Cardiac septum (tissue), 1 donor: ENCODE measurements around the gene PCDH12. TPM values are rescaled to one million over a fixed set of nuclear protein-coding genes. Genes with fewer than 3 reads are reported as not detected.
A peak's percentile ranks its signal among the peaks of the same experiment; 100 is the strongest.

Source experiments
- DNase-seq: peaks from one replicate; pipeline ENCODE4 v3.0.0-alpha.2; 2020; ENCODE audit warnings: low spot score
- intact Hi-C: fragments of 100-400 bp; cut with DNase I; formaldehyde crosslinking; loops from one replicate; pipeline ENCODE4 v1.14.0; 2022
- total RNA-seq: library from RNA; stranded (reverse); fragmentation: NEBNext Ultra II Directional; extraction: Animal tissue kit (Norgen Biotek cat#: 25700); gene quantifications from one replicate; pipeline ENCODE4 v1.2.1, GENCODE V29; 2021
- donor health status: DM: no; HTN: no; CAD: no.

Gene PCDH12
- total RNA-seq, 1 donor from 2014 or later = 4.9 TPM

DNA sequence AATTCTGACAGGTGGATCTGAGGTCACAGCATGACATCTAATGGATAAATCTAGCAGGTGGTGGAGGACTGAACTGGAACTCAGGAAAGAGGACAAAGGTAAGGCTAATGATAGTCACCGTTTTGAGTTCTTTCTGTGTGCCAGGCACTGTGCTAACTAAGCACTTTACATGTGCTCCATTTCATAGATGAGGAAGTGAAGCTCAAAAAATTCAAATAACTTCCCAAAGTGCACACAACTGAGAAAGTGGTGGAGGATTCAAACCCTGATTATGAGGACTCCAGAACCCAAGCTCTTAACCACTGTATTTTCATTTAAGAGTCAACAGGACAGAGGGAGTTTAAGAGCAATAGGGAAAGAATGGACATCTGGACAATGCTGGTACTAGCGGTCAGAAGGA is 41.5 kb downstream of the PCDH12 start:
- DNase-seq = no peak
- intact Hi-C loops = no loop called here

DNA sequence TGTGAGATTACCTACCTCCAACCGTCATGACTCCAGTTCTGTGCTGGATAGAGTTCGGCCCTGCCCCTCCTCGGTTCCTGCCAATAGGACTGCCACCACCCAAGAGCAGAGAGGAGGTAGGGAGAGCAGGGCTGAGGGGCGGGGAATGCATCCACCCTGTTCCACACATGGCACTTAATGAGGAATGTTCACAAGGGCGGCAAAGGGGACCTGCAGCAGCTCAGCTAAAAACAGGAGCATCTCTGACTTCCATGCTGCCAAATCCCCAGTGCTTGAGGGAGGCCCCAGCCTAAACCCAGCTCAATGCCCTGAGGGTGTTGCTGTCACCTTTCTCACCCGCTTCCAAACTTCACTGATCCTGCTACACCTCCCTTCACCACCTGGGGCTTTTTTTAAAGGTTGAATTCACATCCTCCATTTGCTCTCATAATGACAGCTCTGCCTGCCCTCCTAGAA is 42.1 kb downstream of the PCDH12 start:
- no peak for DNase-seq
- intact Hi-C loops = no loop called here

DNA sequence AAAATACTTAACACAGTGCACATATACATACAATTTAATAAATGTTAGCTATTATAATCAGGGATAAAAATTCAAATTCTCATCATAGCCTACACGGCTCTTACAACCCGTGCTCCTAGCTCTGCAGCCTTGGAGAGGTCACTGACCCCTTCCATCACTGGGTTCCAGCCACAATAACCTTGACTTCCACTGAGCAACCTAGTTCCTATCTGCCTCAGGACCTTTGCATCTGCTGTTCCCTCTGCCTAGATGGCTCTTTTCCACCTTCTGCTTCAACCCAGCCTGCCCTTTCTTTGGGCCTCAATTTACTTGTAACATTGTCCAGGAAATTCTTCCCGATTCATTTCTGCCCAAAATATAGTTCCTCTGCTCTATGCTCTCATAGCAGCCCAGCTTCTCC is 43.2 kb downstream of the PCDH12 start:
- intact Hi-C loops = no loop called here
- no peak for DNase-seq

DNA sequence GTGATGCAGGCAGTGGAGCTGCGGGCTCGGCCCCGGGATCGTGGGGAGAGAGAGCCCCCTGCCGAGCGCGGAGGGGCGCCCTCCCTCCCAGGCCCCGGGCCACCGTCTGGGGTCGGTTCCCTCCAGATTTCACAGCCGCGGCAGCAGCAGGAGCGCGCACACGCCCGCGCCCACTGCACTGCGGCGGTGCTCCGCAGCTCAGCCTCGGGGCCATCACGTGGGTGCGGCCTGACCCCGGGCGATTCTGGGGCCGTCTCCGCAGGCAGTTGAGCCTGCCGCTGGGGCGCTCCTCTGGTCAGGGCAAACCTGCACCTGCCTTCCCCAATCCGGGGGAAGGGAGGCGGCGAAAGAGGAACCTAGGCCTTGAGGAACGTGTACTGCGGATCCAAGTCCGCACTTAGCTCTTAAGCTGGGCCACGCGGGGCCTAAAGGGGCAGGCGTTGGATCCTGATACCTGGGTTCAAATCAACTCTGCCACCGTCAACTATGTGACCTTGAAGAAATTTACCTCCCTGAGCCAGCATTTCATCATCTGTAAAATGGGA is 43.7 kb downstream of the PCDH12 start:
- DNase-seq = peak; percentile 86
- intact Hi-C loops = no loop called here

DNA sequence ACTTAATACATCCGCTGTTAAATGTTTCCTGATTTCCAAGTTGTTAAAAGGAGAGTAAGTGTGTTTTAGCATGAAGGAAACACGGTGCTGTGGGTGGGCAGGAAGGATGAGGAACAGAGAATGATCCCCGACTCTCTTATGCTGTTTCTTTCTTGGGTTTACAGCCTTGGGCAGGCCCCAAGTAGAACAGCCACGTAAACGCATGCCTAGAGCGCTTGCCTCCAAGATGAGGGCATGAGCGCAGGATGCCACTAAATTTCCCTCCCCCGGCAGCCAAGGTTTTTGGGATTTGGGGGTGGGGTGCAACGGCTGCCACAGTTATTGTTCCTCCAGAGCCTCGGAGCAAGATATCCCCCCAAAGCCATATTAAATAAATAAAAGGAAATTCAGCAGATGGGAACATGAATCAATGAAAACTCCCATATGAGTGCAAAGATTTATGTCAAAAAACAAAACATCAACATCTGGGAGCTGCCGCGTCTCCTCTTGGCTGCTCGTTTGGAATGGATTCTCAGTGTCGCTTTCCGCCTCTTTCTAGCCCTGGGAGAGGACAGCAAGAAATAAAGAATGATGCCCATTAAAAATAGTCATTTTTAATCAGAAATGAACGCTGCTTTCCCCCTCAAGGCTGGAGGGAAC is 44.3 kb downstream of the PCDH12 start:
- intact Hi-C loops = no loop called here
- DNase-seq = no peak

DNA sequence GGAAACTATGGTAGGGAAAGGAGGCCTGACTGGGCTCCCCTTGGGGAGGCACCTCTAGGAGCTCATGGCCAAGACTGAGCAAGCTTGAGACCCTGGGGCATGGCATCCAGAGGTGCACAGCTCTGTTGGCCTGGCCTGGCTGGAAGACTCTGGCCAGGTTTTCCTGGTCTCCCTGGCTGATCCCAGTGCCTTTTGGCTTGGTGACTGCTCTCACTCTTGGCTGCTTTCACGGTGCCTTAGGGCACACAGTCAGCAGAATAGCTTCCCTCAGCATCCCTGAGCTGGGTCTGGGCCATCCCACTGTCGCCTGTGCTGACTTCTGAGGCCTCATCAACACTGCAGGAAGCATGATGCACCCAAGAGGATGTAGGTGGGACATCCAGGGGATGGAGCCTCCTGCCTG is 47.7 kb downstream of the PCDH12 start:
- no peak for DNase-seq
- intact Hi-C loops = no loop called here

DNA sequence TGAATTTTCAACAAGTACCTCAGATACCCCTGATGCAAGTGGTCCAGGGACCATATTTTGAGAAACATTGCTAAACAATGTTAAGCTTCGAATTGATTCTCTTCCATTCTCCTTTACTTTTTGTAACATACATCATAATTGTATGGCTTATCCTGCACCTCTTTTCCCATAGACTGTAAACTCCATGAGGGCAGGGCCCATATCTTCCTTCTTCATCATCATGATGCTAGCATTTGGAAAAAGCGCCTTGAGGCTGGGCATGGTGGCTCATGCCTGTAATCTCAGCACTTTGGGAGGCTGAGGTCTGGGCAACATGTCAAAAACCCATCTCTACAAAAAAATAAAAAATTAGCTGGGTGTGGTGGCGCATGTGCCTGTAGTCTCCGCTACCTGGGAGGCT is 48.8 kb downstream of the PCDH12 start:
- no peak for DNase-seq
- intact Hi-C loops = no loop called here

DNA sequence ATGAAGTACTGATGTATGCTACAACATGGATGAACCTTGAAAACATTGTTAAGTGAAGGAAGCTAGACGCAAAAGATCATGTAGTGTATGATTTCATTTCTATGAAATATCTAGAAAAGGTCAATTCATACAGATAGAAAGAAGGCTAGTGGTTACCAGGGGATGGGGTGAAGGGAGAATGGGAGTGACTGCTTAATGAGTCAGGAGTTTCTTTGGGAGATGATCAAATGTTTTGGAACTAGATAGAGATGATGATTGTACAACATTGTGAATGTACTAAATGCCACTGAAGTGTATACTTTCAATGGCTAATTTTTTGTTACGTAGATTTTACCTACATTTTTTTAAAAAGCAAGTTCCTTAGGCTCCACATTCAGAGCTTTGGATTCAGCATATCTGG is 49.2 kb downstream of the PCDH12 start:
- DNase-seq = no peak
- intact Hi-C loops = no loop called here

DNA sequence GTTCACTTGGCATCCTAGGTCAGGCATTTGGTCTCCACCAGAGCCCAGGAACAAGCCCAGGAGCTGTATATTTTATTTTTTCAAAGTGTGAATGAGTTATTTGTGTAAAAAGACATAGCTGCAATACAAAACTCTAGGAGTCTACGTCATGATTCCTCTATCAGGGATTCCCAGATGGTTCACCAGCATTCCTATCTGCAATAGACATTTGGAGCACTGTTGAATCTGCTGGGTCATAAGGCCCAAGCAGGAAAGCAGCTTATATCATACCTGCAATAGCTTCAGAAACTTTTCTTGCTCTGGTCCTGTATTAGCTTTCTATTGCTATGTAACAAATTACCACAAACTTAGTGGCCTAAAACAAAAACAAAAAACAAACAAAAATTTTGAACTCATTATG is 51.0 kb downstream of the PCDH12 start:
- no peak for DNase-seq

DNA sequence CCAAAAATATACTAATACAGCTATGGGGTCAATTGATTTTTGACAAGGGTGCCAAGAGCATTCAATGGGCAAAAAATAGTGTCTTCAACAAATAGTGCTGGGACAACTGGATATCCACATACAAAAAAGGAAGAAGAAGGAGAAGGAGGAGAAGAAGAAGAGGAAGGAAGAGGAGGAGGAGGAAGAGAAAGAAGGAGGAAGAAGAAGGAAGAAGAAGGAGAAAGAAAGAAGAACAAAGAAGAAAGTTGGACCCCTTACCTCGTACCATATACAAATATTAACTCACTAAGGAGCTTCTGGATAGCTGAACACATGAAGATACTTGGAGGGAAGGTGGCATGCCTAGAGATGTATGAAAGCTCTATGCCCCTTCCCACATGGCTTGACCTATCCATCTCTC is 51.5 kb downstream of the PCDH12 start:
- DNase-seq = no peak
- intact Hi-C loops = no loop called here

More for the DNA sequence above, 51.0 kb downstream of the PCDH12 start:
- intact Hi-C loops = no loop called here

DNA sequence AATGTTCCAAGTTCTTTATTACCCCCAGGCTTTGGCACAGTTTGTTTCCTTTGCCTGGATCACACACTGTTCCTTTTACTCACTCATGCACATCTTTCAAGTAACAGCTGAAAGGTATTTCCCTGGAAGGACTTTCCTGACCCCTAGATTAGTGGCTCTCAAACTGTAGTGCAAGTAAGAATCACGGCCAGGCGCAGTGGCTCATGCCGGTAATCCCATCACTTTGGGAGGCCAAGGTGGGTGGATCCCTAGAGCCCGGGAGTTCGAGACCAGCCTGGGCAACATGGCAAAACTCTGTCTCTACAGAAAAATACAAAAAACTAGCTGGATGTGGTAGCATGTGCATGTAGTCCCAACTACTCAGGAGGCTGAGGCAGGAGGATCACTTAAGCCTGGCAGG is 53.5 kb downstream of the PCDH12 start:
- intact Hi-C loops = no loop called here
- no peak for DNase-seq

DNA sequence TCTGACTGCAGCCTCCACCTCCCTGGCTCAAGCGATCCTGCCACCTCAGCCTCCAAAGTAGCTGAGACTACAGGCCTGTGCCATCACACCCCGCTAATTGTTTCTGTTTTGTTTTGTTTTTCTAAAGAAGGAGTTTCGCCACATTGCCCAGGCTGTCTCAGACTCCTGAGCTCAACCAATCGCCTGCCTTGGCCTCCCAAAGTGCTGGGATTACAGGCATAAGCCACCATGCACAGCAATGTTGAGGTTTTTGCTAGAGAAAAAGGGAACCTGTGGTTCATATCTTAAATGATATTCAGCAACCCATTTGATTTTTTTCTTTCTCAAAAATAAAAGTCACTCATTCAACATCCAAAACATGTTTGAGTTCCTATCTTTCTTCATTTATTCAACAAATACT is 54.7 kb downstream of the PCDH12 start:
- no peak for DNase-seq
- intact Hi-C loops = no loop called here

DNA sequence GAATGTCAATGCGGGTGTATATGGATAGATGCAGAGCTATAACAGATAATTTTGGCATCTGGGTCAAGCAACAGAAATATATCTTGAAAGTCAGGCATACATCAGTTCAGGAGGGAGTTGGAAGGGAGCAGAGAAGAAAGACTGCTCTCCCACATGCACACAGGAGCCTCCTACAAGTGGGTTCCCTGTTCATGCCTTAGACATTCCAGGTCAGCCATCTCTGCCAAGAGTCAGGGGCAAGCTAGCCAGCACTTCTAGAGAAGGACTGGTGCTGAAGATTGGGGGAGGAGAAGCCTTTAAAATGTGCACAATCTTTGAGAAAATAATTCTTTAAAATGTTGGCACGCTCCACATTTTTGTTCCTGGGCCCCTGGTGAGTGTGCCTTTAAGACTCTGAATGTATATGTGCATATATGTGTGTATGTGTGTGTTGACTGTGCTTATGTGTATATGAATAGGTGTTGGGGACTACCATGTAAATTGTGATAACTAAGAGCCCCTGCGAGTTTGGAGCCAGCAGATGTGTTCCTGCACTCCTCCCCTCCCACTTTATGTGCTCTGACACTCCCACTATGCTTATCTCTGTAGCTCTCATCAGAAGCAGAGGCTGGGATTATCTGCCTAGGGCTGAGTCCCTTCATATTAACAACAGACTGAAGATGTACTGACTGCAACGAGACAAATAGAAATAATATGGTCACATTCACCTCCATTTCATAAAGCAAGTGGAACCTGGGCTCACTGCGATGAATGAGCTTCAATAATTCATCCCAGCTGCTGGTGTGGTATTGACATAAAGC is 55.8 kb downstream of the PCDH12 start:
- intact Hi-C loops = no loop called here
- no peak for DNase-seq

DNA sequence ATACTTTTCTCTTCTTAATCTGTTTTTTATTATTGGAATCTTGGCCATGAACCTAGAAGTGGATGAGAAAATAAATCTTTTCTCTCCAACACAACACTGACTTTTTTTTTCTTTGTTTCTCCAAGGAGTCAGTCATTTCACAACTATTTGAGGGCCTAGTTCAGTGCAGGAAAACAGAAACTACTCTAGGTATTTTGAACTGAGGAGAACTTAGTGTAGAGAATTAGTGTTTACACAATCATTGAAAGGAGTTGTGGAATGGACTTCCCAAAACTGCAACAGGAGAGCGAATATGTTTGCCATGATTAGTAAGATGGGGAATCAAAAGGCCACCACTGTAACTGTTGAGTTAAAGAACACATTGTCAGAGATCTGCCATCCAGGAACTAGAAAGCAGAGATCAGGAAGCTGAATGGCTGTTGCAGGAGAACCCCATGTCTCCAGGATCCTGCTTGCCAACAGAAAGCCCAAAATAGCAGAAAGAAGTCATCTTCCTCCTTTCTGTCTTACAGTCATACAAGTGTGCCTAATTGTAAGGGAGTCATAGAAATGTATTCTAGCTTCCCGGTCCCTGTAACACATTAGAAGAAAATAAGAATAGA is 59.5 kb downstream of the PCDH12 start:
- DNase-seq = no peak
- intact Hi-C loops = no loop called here

DNA sequence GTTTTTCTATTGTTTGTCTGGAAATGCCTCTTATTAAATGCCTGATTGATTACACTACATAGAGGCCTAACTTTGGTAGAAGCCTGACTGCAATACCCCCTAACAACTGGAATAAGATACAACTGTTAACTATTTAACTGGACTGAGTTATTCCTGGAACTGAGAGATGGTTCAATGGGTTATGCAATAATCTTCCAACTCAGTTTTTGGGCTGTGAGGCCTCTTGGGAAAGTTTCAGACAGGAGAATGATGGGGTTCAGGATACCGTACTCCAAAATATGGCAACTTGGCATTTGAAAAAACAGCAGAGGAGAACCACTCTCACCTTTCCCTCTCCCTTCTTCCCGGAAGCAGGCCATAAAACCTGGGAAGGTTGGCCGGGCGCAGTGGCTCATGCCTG is 60.6 kb downstream of the PCDH12 start:
- no peak for DNase-seq
- intact Hi-C loops = no loop called here

Other genes with a start within 250 kb of the PCDH12 start
- gene PCDH1, start 79.8 kb downstream of the PCDH12 start, total RNA-seq = 16.9 TPM
- gene DELE1, start 34.3 kb downstream of the PCDH12 start, total RNA-seq = 115 TPM
- 104 TPM for gene RNF14, start 10.9 kb upstream of the PCDH12 start, total RNA-seq
- 17.3 TPM for gene GNPDA1, start 54.8 kb upstream of the PCDH12 start, total RNA-seq
- 58.8 TPM for gene NDFIP1, start 150.6 kb upstream of the PCDH12 start, total RNA-seq